ENCODE results near the gene ICAM1. TPM values are rescaled to one million over a fixed set of nuclear protein-coding genes. Genes with fewer than 3 reads are reported as not detected.

Gene ICAM1
- total and polyA plus RNA-seq, 4 donors: 88.4 to 391 (median 185) TPM

DNA sequence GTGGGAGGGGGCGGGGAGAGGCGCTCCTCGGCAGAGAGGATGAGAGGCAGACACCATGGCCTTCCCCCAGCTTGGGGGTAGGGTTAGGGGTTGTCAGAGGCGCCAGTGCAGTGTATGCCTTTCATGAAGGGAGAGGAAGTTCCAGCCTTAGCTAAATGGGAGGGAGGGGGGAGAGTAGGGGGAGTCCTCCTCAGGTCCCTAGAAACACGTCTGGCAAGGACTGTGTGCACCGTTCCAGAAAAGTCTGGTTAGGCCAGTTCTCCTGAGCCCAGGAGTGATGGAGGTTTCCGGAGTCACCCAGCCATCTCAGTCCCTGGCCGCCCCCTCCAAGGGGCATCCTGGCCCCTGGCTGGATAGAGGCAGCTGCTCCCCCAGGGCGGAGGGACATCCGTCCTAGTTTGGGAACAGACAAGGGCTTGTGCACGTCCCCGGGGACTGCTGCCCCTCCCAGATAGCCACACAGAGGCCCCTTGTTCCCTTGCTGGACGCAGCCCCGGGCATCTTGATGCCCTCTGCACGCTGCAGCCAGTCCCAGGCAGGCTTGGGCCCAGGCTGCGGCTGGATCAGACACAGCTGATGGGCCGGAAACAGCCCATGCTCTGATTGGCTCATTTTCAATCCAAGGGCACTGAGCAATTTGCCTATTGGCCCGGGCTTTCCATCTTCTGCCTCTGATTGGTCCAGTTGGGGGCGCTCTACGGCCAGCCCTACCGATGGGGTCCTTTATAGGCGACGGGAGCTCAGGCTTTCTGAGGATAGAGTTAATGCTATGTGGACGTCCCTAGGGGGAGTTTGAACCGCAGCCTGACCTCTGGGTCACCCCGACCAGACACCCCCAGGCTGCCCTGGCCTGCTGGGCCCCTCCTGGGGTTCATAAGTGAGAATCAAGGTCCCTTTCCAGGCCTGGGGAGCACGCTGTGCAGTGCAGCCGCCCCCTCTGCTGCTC is 43.6 kb upstream of the ICAM1 start:
- ATAC-seq (ENCODE audit: insufficient read depth, low FRiP score) (no peak), DNase-seq (peak in 1 of 3 donors; percentile 98)
- Histone ChIP-seq H3K27me3 (ENCODE audit: control insufficient read depth in 3 of 3, insufficient read depth in 3 of 3, low read length in 2 of 3) (no peaks in the 10 kb centered on the region), H3K36me3 (ENCODE audit: control insufficient read depth in 4 of 4, insufficient read depth in 4 of 4, low read length in 4 of 4) (peaks cover 0 to 32% (median 20%) of the 10 kb centered on the region in 4 donors), H3K9ac (ENCODE audit: insufficient read depth in 1 of 2, low read length in 2 of 2) (peak overlapping the region in 1 of 2 donors; percentile 59), H3K4me1 (ENCODE audit: control insufficient read depth in 5 of 5, insufficient read depth in 5 of 5, low read length in 5 of 5) (peaks cover 0 to 62% (median 18%) of the 10 kb centered on the region in 5 donors), H3K4me3 (no peak overlapping the region), H3K27ac (ENCODE audit: low read depth in 1 of 2, low read length in 1 of 2) (peak overlapping the region; percentile 37 to 72), H3K9me3 (ENCODE audit: control insufficient read depth in 4 of 4, insufficient read depth in 3 of 4, low read length in 3 of 4) (no peaks in the 10 kb centered on the region)
- WGBS, 2 donors: 71 to 80% methylated on average over 28 of the region's 28 CpGs
- TF ChIP-seq, protein P1, sequence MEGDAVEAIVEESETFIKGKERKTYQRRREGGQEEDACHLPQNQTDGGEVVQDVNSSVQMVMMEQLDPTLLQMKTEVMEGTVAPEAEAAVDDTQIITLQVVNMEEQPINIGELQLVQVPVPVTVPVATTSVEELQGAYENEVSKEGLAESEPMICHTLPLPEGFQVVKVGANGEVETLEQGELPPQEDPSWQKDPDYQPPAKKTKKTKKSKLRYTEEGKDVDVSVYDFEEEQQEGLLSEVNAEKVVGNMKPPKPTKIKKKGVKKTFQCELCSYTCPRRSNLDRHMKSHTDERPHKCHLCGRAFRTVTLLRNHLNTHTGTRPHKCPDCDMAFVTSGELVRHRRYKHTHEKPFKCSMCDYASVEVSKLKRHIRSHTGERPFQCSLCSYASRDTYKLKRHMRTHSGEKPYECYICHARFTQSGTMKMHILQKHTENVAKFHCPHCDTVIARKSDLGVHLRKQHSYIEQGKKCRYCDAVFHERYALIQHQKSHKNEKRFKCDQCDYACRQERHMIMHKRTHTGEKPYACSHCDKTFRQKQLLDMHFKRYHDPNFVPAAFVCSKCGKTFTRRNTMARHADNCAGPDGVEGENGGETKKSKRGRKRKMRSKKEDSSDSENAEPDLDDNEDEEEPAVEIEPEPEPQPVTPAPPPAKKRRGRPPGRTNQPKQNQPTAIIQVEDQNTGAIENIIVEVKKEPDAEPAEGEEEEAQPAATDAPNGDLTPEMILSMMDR (IDR thresholded peaks at IDR 0.05; ENCODE audit: control extremely low read depth, extremely low read depth): no peak

DNA sequence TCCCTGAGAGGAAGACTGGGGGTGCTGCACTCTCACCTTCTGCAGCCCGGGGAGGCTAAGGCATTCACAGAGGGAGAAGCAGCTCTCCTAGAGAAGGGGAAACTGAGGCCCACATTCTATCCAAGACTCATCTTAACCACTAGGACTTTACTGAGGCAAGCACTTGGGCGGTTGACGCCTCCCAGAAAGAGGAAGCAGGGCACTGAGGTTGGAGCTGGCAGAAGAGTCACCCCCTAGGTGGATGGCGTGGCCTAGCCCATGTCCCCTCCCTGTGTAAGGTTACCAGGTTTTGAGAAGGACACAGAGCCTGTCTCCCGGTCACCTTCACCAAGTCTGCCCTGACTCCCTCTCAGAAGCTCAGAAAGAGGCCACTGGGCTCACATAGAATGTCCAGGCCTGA is 42.5 kb upstream of the ICAM1 start:
- Histone ChIP-seq H3K36me3 (ENCODE audit: control insufficient read depth in 4 of 4, insufficient read depth in 4 of 4, low read length in 4 of 4) (peaks cover 0 to 27% (median 16%) of the 10 kb centered on the region in 4 donors), H3K27ac (ENCODE audit: low read depth in 1 of 2, low read length in 1 of 2) (peak overlapping the region in 1 of 2 donors; percentile 14), H3K4me1 (ENCODE audit: control insufficient read depth in 5 of 5, insufficient read depth in 5 of 5, low read length in 5 of 5) (peaks cover 0 to 59% (median 18%) of the 10 kb centered on the region in 5 donors), H3K27me3 (ENCODE audit: control insufficient read depth in 3 of 3, insufficient read depth in 3 of 3, low read length in 2 of 3) (no peaks in the 10 kb centered on the region), H3K9me3 (ENCODE audit: control insufficient read depth in 4 of 4, insufficient read depth in 3 of 4, low read length in 3 of 4) (no peaks in the 10 kb centered on the region), H3K4me3 (no peak overlapping the region), H3K9ac (ENCODE audit: insufficient read depth in 1 of 2, low read length in 2 of 2) (peak overlapping the region in 1 of 2 donors; percentile 55)
- DNase-seq (no peak), ATAC-seq (ENCODE audit: insufficient read depth, low FRiP score) (no peak)
- TF ChIP-seq, protein P1 (IDR thresholded peaks at IDR 0.05; ENCODE audit: control extremely low read depth, extremely low read depth): no peak
- 57 to 68% methylated on average over 5 of the region's 5 CpGs for WGBS, 2 donors

DNA sequence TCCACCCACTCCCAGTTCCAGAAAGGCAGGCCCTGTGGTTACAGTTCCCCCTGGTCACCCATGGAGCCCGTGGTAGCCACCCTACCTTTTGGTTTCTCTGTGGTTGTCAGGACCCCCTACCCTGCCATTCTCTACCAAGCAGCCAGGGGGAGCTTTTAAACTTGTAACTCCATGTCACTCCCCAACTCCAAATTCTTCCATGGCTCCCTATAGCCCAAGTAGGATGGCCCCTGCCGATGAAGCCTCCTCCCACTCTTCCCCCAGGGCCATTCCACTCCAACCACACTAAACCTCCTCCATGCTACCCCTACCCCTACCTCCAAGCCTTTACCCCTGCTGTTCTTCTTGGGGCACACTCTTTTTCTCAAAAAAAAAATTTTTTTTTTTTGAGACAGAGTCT is 42.0 kb upstream of the ICAM1 start:
- Histone ChIP-seq H3K36me3 (ENCODE audit: control insufficient read depth in 4 of 4, insufficient read depth in 4 of 4, low read length in 4 of 4) (peaks cover 0 to 23% (median 13%) of the 10 kb centered on the region in 4 donors), H3K9ac (ENCODE audit: insufficient read depth in 1 of 2, low read length in 2 of 2) (peak overlapping the region in 1 of 2 donors; percentile 55), H3K9me3 (ENCODE audit: control insufficient read depth in 4 of 4, insufficient read depth in 3 of 4, low read length in 3 of 4) (no peaks in the 10 kb centered on the region), H3K27me3 (ENCODE audit: control insufficient read depth in 3 of 3, insufficient read depth in 3 of 3, low read length in 2 of 3) (no peaks in the 10 kb centered on the region), H3K4me3 (no peak overlapping the region), H3K4me1 (ENCODE audit: control insufficient read depth in 5 of 5, insufficient read depth in 5 of 5, low read length in 5 of 5) (peaks cover 0 to 59% (median 18%) of the 10 kb centered on the region in 5 donors), H3K27ac (ENCODE audit: low read depth in 1 of 2, low read length in 1 of 2) (peak overlapping the region in 1 of 2 donors; percentile 14)
- ATAC-seq (ENCODE audit: insufficient read depth, low FRiP score): no peak
- TF ChIP-seq, protein P1 (IDR thresholded peaks at IDR 0.05; ENCODE audit: control extremely low read depth, extremely low read depth): peak; percentile 18
- 34 to 40% methylated on average over 2 of the region's 2 CpGs for WGBS, 2 donors
- peak; percentile 56 to 77 (median 70) for DNase-seq
